Stimulated activated CD8-positive, alpha-beta memory T cell treated with anti-CD3 and anti-CD28 coated beads, Interleukin-15, amount 100 ng/mL, for 24 hours (primary cell): Measurements from ENCODE around the gene PIK3CD.

Experiments used
- DNase-seq: peaks from one replicate; pipeline ENCODE4 v3.0.0-alpha.2; 2020; ENCODE audit warnings: low read depth

The PIK3CD gene

DNA sequence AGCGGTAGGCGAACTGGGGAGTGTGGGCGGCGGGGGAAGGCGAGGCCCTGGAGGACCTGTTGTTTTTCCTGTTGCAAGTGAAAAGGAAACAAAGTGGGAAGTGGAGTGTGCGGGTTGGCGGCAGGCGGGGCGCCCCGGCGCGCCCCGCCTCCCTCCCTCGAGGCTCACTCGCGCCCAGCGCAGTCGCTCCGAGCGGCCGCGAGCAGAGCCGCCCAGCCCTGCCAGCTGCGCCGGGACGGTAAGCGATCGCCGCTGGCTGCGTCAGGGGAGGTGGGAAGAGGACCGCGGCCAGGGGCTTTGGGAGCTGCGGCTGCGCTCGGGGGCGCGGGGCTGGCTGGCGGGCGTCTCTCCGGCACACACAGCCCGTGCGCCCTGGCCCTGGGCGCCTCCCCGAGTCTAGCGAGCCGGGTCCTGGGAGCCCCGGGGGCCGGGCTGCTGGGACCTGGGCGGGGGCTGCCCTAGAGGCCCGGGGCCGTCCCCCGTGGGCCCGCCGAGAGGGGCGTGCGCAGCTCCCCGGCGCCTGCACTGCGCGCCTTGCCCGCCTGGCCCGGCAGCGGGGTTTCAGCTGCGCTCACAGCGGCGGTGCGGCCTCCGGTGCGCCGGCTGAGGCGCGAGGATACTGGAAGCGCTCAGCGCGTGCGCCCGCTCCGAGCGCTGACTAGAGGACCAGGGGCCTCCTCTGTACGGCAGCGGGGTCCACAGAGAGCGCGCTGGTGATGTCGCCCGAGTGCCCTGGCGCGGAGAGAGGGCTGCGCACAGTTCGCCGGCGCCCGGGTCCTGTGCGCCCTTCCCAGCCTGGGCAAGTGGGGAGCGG lies at the start of gene PIK3CD:
Gene PIK3CD (plus strand): TSS at position 167 of the 814 bp plus-strand sequence. CDS start 58,725 bp downstream, outside the sequence.
- DNase-seq = no peak

DNA sequence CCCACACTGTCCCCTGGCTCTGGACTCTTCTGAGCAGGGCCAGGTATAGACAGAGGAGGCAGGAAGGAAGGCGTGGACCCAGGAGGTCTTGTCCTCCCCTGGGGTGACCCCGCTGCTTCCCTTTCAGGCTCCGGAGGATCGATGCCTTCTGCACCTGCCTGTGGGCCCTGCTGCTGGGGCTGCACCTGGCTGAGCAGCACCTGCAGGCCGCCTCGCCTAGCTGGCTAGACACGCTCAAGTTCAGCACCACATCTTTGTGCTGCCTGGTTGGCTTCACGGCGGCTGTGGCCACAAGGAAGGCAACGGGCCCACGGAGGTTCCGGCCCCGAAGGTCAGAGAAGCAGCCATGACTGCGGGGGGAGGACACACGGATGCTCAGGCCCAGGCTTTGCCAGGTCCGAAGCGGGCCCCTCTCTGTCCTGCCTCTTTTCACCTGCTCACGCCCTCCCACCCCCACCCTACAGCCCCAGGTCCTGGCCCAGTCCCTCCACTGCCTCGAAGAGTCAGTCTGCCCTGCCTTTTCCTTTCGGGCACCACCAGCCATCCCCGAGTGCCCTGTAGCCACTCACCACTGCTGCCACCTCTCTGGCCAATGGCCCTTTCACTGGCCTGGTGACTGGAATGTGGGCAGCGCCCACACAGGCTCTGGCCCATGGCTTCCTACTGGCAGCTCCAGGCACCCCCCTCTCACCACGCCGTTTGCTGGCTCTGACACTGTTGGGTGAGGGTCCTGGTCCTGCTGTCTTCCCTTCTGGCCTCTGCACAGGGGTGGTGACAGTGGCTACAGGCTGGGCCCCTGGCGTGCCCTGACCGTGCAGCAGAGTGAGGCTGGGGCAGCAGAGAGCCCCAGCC lies 49.4 kb upstream of the PIK3CD start:
- DNase-seq = no peak

DNA sequence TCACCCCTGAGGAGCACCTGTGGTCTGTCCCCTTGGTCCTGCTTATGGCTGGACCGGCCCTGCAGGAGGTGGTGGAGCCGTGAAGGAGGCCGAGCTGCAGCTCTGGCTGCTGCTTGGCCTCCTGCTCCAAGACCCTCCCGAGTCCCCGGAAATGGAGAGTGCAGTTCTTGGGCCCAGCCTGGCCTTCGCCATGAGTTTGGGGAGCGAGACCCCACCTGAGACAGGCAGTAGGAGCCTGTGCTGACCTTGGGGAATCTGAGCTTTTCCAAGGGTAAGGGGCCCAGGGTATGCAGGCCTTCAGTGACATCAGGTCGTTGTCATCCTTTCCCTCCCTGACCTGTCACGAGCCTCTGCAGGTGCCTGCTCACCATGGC lies 48.8 kb upstream of the PIK3CD start:
- no peak for DNase-seq

DNA sequence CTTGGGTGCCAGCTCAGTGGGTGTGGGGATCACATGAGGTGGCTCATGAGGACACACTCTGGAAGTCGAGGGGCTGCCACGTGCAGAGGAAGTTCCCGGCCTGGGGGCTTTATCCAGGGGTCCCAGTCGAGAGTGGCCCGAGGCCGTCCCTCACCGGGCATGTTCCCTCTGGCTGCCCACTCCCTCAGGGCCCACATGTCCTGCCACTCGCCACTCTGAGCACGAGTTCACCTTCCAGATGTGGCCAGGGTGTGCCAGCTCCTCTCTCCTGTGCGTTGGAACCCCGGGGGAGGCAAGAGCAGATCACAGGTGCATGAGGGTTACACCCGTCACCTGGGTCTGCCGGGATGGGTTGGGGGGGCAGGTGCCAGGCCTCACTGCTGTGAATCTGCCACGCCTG lies 48.2 kb upstream of the PIK3CD start:
- no peak for DNase-seq

DNA sequence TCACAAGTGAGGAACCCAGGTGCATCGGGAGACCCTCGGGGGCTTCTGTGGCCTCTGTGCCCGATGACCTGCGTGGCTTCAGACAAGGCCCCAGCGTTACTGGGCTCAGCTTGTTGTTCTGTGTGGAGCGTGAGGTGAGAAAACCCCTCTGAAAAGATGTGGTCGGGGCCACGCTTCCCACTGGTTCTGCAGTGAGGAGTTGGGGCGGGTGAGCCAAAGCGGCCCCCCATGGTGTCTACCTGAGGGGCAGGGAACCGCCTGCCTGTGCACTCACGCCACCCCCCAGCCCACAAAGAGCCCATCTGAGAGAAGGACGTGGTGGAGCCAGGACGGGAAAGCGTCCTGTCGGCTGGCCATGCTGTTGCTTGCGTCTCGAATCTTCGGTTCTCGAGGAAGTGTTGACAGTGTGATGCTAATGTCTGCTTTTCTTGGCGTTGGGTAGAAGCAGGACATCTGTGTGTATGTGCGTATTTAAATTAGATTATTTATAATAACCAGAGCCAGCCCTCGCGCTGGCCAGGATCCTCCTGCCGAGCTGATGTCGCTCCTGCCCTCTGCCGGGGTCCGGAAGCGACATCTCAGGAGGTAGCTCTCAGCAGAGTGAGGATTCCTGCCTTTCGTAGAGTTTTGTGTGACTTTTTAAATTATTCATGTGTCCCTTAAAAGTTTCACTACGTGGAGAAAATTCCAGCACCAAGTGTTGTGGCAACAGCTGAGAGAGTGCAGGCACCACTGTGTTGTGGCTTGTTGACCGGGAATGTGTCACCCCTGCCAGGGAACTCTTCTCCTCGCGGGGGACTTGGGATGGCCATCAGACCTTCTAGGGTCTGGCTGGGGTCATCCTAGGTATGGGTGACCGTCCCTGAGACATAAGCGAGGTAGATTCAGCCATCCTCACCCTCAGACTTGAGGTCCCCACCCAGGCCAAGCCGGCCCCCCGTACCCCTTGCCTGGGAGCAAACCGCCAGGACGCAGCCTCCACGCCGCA lies 47.5 kb upstream of the PIK3CD start:
- no peak for DNase-seq

DNA sequence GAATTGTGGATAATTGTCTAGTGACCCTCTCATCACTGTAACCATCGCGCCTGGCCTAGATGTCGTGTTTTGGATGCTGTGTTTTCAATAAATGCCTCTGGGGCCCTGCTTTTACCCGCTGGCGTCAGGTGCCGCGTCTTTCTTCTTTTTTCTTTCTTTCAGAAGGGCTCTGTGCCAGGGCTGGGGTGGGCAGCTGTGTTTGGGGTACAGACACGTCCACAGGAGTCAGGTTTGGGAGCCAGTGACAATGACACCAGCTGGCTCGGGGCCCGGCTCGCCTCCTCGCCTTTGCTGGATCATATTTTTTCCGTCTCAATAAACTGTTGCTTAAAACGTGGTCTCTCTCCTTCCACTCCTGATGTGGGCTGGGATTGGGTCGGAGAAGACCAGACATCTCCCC lies 46.7 kb upstream of the PIK3CD start:
- no peak for DNase-seq

DNA sequence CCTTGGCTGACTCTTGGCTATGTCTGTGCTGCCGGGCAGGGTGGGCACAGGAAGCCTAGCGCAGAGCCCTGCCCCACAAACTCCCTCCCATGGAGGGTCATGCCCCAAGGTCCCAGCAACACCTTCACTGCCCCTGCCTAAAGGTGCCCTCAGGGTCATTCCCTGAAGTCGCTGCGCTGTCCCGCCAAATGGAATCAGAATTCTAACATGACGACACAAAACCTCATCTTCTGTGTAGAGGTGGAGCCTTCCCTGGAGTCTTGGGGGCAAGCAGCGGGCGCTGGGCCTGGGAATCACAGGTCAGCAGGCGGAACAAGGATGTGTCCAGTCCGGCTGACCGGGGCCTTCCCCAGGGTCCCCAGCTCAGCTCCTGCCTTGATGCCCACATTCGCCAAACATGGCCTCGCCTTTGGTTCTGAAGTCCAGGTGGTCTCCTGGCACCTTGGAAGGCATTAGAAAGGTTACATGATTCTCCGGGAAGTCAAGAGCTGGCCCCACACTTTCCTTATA lies 45.5 kb upstream of the PIK3CD start:
- no peak for DNase-seq

DNA sequence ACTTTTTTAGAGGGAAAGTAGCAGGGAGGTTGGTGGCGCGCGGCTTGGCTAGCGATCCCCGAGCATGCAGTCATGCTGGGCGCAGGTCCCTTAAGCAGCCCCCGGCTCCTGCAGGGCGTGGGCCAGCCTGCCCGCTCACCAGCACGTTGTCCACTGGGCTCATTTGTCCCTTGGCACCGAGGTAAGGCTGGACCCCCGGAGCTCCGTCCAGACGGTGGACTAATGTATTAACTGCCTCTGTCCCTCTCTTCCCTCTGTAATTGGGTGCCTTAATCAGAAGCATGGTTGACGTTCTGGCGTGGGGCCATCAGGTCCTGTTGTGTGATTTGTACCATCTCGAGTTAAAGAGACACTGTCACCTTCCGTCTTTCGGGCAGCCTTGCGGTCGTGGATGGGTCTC lies 45.1 kb upstream of the PIK3CD start:
- DNase-seq = no peak

DNA sequence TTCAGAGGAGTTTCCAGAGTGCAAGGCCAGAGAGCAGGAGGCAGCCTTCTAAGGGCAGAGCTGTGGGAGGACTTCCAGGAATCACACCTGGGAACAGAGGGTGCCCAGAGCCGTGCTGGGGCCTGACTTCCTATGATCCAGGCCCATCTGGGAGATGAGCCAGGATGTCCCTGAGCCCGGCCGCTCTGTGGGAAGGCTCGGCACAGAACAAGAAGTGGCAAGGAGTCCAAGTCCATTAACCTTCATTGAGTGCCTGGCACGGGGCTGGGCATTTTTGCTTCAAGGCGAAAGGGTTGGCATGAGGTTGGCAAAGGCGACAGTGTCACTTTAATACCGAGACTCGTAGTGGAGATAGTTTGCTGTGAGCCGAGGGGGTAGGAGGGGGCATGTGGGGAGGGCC lies 44.6 kb upstream of the PIK3CD start:
- DNase-seq = no peak

DNA sequence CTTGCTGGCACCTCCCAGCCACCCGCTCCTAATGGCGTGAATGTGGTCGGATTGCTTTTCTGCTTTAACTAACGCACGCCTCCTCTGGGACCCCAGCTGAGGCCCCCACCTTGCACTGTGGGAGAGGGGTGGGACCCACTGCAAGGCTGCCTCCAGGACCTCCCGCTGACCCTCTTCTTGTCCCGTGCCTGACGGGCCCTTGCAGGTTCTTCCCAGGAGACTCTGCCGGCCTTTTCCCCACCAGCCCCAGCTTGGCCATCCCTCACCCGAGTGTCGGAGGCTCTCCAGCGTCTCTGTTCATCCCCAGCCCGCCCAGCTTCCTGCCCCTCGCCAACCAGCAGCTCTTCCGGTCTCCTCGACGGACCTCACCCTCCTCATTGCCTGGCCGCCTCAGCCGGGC lies 44.2 kb upstream of the PIK3CD start:
- DNase-seq = no peak

DNA sequence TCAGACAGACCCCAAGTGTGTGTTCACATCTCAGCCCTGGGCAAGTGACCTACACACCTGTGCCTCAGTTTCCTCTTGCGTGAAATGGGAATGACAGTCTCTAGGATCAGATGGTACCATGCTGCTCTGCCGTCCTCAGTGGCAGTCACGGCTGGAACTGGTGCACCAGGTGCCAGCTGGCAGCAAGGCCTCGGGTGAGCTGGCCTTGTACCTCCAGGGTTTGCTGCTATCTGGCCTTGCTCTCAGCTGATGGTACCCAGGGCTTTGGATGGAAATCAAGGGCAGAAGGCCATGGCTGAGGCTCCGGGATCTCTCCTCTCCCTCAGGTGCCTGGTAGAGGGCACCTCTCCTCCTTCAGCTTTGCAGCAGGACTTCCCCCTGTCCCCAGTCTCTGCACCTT lies 41.5 kb upstream of the PIK3CD start:
- DNase-seq = no peak

DNA sequence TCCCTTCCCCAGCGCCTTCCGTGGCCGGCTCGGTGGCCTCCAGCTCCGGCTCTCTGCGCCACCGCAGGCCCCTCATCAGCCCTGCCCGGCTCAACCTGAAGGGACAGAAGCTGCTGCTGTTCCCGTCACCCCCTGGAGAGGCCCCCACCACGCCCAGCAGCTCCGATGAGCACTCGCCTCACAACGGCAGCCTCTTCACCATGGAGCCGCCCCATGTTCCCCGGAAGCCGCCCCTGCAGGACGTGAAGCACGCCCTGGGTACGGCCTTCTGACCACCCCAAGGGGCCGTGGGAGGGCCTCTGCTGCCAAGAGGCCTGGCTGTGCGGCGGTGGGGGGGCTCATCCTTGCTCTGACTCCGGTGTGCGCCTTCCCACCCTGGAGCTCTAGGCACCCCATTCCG lies 41.0 kb upstream of the PIK3CD start:
- no peak for DNase-seq

DNA sequence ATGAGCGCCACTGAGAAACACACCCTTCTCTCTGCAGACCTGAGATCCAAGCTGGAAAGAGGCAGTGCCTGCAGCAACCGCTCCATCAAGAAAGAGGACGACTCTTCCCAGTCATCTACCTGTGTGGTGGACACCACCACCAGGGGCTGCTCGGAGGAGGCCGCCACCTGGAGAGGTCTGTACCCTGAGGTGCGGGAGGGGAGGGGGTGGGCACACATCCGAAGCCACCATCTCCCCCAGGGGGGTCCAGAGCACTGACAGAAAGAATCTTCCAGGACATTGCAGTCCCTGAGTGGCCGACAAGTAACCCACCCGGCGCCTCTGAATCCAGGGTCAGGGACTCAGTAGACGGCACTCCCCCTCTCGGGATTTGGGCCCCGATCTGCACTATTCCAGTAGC lies 39.8 kb upstream of the PIK3CD start:
- DNase-seq = no peak

DNA sequence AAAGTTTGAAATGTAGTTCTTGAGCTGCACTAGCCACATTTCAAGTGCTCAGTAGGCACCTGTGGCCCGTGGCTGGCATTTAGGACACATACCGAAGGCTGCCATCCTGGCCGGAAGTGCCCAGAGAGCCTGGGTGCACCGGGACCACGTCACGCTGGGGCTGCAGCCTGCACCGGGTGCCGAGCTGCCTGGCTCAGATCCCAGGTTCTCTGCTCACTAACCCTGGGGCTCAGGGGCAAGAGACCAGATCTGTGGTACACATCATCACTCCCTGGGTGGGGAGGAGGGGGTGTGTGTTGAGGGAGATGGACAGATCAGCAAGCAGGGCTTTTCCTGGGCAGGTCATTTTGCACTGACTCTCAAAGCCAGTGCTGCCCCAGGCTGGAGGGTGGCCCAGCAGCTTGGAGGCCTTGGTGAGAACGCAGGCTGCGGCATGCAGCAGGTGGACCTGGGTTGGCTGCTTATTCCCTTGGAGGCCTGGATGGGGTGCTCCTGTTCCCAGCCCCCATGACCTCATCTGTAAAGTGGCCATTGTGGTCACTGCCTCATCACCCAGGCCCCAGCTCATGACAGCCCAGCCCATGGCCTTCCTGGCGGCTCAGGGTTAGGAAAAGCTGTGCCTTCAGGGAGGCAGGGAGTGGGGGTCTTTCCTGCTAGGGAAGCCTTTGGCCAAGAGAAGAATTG lies 39.2 kb upstream of the PIK3CD start:
- DNase-seq = no peak

DNA sequence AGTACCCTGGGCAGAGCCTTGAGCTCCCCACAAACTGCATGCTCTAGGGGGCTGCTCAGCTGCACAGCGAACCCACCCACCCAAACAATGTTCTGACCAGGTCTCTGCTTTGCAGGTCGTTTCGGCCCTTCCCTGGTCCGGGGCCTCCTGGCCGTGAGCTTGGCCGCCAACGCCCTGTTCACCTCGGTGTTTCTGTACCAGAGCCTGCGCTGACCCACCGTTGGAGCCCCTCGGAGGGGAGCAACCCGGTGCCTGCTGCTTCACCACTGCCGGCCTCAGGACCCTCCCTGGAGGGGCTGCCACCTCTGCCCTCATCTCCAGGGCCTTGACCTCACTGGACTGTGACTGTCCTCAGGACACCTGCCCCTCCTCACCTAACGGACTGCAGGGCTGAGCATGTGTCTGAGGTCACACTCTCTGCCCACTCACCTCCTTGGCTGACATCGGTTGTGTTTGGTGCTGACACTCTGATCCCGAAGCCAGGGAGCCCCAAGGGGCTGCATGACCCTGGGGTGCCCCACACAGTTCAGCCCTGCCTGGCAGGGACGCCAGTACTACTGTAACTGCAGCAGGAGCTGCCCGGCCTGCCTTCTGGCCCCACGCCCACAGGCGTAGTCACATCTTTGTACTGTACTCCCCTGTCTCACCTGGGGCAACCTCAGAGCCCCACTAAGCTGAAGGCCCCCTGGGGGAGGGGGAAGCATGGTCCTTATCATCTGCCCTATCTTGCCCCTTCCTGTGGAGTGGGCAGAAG lies 38.5 kb upstream of the PIK3CD start:
- DNase-seq = no peak

DNA sequence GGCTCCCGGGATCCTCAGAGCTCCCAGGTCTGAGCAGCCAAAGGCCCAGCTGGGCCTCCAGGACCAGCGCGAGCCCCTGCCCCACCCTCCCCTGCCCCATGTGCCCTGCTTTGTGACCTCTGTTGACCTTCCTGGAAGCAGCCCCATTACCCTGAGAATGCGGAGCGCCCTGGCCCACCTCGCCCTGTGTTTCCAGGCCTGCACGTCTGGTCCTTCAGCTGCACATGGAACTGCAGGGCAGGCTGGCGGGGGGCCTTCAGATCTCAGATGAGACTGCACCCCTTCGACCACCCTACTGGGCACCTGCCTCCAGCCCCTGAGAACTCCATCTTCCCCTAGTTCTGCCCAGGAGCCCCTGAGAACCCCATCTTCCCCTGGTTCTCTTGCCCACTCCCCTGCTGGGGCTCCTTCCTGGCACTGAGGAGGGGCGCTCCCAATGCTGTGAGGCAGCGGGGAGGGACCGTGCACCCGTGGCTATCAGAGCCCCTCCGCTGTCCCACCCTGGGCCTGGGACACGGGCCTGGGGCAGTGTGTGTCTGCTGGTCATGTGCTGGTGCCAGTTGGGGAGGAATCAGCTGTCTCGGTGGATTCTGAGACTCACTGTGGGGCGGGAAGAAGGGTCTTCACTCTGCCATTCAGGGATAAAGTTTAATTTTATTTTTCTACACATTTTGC lies 37.8 kb upstream of the PIK3CD start:
- no peak for DNase-seq

DNA sequence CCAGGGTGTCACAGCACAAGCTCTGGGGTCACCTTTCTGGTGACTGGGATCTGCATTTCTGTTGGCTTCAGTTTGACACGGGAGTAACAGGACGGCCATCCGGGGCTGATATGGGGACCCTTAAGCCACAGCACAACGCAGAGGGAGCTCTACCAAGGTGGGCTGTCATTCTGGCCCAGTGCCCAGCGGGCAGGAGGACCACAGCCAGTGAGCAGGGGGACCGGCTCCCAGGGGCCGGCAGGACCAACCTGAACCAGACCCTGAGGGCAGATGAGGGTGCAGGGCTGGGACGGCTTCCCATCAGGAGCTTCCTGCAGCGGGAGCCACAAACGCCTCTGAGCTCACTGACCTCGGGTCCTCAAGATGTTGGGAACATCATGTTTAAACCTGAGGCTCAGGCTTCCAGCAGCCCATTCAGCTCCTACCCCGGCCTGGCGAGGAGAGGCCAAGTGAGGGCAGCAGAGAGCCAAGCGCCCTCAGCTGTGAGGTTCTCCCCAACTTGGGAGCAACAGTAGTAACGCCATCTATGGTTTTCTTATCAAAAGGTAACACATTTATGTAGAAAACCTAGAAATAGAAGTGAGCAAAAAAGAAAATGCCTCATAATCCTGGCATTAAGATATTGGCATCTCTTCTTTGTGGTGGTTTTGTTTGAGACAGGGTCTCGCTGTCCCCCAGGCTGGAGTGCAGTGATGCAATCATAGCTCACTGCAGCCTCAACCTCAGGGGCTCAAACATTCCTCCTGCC lies 36.0 kb upstream of the PIK3CD start:
- DNase-seq = no peak

DNA sequence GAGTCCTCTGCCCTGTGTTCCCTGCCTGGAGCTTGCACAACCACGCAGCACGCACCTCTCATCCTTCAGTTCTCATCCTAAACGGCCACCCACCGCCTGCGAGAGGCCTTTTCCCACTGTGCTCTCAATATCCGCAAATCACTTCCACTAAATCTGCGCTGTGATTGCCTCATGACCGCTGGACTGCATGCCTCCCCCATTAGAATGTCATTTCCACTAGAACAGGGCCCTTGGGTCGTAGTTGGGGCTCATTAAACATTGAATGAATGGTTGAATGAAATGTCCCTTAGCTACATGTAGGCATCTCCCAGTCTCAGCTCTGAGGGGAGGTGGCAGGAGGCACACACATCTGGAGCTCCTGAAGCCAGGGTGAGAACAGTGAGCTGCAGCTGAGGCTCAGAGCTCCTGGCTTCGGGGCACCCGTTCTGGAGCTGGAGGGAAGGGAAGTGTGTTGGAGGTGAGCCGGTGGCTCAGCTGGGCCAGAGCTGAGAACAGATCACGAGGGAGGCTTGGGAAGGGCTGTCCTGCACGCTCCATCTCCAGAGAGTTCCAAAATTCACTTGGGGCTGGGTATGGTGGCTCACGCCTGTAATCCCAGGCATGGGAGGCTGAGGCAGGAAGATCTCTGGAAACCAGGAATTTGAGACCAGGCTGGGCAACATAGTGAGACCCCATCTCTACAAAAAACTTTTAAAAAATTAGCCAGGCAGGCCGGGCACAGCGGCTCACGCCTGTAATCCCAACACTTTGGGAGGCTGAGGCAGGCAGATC lies 32.4 kb upstream of the PIK3CD start:
- no peak for DNase-seq

DNA sequence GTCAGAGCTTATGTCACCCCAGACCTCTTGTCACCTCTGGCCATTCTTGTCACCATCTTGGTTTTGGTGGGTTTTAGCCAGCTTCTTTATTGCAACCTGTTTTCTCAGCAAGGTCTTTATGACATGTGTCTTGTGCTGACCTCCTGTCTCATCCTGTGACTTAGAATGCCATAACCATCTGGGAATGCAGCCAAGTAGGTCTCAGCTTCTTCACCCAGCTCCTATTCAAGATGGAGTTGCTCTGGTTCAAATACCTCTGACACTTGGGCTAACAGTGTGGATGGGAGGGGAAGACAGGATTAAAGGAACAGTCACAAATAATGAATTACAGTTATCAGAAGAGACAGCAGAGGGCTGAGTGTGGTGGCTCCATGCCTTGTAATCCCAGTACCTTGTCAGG lies 30.5 kb upstream of the PIK3CD start:
- no peak for DNase-seq
